Upper lobe of left lung (tissue), 4 donors: ENCODE data around the gene PARVB.

Experiments
- CTCF ChIP-seq, 6 experiments: fragments of 450-650 bp in 4 of 6; fragments of 200-600 bp in 2 of 6; sonication (generic) in 2 of 6; IDR thresholded peaks; one replicate each; pipeline ENCODE4 v1.5.1; 2016 to 2019; ENCODE audit warnings: antibody characterized with exemption in 6 of 6
- EP300 ChIP-seq, 4 donors: sonication (generic); formaldehyde crosslinking; IDR thresholded peaks; one replicate each; pipeline ENCODE4 v1.5.1; 2017; ENCODE audit warnings: antibody characterized with exemption in 4 of 4, control low read depth in 2 of 4
- POLR2A ChIP-seq, 4 donors: fragments of 450-650 bp; IDR thresholded peaks; one replicate each; pipeline ENCODE4 v1.5.1; 2016 to 2017; ENCODE audit warnings: antibody characterized with exemption in 4 of 4, mild to moderate bottlenecking in 2 of 4
- POLR2AphosphoS5 ChIP-seq, 2 donors: sonication (generic); formaldehyde crosslinking; IDR thresholded peaks; one replicate each; pipeline ENCODE4 v1.5.1; 2017; ENCODE audit warnings: antibody characterized with exemption in 2 of 2

- TF ChIP-seq CTCF (IDR thresholded peaks at IDR 0.05) (no peak), POLR2AphosphoS5 (IDR thresholded peaks at IDR 0.05) (no peak), POLR2A (IDR thresholded peaks at IDR 0.05) (no peak), EP300 (IDR thresholded peaks at IDR 0.05) (no peak)
Measured at GRCh38 chr22:44170470-44170869, 146.4 kb downstream of the PARVB start.
